HG02588 (cell line): ENCODE measurements around the gene GGPS1.
"Not testable (repeated sequence)": the region's sequence is repeated elsewhere in the genome, so short reads cannot be mapped to it uniquely, and the experiment has no call there.

Experiments used
- ATAC-seq: cut with Tn5 transposase; IDR thresholded peaks from one replicate; pipeline ENCODE4 v1.9.1; 2021; ENCODE audit warnings: mild to moderate bottlenecking, moderate library complexity; ENCODE audit not compliant: unreplicated experiment

Gene GGPS1

DNA sequence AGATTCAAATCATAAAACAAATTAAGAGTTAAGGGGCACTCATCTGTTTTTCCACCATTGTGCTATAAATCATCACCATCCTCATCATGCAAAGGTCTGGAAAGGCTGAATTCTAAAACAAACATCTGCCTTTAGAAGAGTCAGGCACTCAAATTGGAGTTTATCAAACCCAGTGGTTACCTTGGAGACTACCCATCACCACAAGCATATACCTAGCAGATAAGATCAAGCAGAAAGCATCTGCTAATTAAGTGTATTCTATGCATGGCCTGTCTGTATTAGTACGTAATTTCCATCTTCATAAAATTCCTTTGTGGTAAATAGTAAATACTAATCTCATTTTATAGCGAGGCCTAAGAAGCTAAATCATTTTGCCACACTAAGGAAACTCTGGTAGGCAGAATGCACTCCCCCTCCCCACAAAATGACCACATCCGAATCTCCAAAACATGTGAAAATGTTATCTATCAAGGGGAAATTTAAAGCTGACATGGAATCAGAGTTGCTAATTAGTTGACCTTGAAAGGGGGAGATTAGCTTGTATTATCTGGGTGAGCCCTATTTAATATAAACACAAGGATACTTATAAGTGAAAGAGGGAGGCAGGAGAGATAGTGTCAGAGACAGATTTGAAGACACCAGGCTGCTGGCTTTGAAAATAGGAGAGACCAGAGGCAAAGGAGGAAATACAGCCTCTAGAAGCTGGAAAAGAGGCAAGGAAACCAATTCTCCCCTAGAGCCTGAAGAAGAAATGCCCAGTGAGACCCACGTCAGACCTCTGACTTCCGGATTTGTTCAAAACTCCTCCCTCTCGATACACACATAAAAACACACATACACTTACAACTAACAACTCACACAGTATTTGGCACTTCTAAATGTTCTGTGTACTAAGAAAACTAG is 23.6 kb upstream of the GGPS1 start:
- ATAC-seq, result no peak

DNA sequence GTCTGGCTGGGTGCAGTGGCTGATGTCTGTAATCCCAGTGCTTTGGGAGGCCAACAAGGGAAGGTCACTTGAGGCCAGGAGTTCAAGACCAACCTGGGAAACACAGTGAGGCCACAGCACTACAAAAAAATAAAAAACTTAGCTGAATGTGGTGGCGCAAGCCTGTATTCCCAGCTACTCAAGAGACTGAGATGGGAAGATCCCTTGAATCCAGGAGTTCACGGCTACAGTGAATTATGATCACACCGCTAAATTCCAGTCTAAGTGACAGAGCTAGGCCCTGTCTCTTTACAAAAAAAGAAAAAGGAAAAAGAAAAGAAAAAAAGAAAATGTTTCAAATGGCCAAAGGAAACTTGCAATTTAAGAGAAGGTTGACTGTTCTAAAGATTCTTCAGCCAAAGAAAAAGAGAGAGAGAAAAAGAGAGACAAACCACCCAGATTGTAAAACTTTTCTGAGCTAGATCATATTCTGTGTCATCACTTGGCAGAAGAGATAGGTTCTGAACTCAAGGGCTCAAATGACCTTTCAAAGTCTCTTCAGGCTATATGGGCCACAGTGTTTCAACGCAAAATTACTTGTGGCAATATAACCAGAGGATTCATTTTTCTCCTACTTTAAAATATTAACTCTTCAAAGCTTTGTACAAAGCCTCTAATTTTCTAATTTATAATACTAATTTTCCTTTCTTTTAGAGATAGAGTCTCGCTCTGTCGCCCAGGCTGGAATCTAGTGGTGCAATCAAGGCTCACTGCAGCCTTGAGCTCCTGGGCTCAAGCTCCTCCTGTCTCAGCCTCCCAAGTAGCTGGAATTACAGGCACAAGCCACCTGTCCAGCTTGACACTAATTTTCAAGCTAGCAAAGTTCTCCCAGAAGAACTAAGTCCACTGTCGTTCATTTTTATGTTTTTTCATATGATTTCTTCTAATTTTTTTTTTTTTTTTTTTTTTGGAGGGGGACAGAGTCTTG is 20.9 kb upstream of the GGPS1 start:
- ATAC-seq, result no peak

DNA sequence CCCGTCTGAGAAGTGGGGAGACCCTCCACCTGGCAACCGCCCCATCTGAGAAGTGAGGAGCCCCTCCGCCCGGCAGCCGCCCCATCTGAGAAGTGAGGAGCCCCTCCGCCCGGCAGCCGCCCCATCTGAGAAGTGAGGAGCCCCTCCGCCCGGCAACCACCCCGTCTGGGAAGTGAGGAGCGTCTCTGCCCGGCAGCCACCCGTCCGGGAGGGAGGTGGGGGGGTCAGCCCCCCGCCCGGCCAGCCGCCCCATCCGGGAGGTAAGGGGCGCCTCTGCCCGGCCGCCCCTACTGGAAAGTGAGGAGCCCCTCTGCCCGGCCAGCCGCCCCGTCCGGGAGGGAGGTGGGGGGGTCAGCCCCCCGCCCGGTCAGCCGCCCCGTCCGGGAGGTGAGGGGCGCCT is 19.2 kb upstream of the GGPS1 start:
- not testable (repeated sequence) for ATAC-seq

DNA sequence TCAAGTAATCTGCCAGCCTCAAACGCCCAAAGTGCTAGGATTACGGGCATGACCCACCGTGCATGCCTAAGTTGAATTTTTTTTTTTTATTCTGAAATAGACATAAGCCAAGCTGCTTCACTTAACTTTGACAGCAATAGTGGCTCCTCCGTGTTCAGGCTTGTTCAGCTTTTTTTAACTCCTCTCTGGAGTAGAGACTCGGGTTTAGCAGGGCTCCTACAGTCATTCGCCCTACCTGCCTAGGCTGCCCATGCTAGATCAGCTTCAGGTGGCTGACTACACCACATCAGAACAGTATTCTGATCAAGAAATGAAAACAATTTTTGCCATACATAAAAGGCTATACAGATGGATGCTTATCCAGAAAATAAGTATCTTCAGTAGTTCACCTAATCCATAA is 15.1 kb upstream of the GGPS1 start:
- no peak for ATAC-seq

DNA sequence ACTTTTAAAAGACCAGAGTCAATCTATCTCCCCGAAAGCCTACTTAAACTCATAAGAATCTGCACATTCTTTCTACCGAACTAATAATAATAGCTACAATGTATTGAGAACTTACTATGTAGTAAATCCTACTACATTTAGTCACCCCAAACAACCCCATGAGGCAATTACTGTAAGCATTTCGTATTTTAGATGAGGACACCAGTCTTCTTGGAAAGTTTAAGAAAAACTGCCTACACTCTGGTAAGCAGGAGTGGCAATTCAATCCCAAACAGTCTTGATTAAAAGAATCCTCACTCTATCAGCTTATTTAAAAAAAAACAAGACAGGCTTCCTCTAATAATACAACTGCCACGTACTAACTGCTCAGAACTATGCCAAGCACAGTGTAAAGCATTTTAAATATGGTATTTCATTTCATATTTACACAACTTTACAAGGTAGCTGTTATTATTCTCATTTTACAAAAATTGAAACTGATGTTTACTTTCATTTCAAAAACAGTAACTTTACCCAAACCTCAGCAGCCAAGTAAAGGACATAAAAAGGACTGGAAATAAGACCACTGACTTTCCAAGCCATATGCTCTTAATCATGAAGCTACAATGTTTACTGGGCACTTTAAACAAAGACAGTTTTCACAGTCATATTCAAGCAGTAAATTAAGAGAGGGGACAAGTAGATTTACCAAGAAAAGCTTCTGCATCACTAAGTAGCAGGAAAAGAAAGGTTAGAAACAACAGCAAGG is 14.3 kb upstream of the GGPS1 start:
- ATAC-seq, result no peak

DNA sequence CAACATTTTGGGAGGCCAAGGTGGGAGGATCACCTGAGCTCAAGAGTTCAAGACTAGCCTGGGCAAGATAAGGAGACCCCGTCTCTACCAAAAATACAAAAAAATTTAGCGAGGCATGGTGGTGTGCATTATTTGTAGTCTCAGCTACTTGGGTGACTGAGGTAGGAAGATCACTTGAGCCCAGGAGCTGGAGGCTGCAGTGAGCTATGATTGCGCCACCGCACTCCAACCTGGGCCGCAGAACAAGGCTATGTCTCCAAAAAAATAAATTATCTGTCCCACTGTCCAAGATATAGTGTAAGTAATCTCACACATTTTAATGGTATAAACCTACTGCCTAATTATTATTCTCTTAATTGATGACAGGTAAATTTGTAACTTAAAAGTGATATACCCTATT is 13.2 kb upstream of the GGPS1 start:
- ATAC-seq, result no peak

DNA sequence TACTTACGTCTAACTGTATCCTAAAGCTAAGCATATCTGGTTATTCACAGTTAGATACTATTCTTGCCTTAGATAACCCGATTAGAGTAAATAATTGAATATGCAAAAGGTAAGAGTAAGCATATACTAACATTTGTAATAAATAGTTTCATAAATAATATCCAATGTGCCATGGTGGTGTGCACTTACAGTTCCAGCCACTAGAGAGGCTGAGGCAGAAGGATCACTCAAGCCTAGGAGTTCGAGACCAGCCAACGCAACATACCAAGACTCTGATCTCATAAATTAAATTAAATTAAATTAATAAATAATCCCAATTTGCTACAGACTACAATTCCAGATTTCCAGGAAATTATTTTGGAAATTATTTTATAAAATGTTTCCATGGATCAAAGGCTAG is 12.6 kb upstream of the GGPS1 start:
- no peak for ATAC-seq

DNA sequence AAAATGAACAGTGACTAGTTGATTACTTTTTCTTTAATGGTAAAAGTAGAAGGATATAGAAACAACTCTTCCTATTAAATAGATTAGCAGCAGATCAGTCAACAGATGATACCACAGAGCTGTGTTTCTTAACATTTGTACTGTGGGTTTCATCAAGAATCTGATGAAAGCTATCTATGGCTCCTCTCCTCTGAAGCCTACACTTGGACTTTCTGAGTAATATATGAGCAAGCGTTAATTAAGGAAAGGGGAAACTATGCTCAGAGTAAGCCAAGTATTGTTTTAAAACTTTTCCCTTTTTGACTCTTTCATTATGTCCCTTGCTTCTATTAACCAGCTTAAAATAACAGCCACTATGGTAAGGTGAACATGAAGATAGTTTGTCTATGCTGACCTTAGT is 11.2 kb upstream of the GGPS1 start:
- no peak for ATAC-seq

DNA sequence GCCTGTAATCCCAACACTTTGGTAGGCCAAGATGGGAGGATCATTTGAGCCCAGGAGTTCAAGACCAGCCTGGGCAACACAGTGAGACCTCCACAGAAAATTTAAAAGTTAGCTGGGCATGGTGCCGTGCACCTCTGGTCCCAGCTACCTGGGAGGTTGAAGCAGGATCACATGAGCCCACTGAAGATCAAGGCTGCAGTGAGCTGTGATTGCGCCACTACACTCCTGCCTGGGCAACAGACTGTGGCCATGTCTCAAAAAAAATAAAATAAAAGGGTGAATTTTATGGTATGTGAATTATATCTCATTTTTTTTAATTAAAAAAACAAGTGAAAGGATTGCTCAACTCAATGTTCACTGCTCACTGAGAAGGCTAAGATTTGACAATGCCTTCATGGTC is 9.1 kb upstream of the GGPS1 start:
- no peak for ATAC-seq

DNA sequence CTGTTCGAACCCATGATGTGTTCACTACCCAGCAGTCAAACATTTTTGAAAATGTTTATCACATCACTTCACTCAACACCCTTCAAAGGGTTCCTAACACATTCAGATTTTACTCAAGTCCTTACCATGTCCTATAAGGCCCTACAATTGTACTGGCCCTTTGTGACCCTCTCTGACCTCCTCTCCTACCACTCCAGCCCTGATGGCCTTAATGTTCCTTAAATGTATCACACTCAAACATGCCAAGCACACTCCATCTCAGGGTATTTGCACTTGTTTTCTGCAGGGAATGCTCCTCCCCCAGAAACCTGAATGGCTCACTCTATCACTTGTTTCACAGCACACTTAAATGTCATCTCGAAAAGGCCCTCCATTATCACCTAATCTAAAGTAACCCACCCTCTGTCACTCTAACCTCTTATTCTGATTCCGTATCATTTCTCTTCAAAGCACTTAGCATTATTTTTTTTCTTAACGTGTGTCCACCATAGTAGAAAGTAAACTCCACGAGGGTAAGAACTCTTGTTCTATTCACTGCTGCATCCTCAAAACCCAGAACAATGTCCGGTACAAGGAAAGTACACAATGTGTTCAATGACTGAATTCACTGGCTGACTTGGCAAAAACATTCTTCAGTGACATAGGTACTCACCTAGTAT is 7.7 kb upstream of the GGPS1 start:
- ATAC-seq, result no peak

DNA sequence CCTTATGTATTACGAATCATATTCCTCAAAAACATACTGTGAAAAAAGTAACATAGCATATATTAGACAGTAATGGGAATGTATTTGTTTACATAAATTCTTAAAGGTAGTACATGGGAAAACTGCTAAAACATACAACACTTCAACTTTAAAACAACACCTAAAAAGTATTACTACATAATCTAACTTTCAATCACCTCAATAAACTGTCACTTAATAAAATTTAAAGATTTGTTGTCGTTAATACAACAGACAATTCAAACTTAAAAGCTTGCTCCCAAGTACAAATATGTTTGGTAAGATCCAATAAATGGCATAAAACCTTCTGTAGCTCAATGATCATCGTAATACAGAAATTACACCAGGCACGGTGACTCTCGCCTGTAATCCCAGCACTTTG is 4.1 kb upstream of the GGPS1 start:
- ATAC-seq, result no peak

DNA sequence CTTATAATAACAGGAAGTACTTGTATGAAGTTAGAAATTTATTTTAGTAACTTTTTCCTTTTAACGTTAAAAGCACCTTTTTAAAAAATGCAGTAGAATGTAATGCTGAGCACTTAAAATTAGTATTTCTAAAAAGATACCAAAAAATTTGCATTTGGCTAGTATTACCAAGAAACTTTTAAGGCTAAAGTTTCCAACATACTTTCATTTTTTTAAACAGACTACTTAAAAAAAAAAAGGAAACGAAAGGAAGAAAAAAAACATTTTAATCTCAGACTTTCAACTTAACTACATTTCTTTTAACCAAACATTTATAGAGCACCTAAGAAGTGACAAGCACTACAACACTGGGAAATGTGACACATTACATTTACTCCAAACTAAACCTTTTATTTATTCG is 3.2 kb upstream of the GGPS1 start:
- ATAC-seq, result no peak

DNA sequence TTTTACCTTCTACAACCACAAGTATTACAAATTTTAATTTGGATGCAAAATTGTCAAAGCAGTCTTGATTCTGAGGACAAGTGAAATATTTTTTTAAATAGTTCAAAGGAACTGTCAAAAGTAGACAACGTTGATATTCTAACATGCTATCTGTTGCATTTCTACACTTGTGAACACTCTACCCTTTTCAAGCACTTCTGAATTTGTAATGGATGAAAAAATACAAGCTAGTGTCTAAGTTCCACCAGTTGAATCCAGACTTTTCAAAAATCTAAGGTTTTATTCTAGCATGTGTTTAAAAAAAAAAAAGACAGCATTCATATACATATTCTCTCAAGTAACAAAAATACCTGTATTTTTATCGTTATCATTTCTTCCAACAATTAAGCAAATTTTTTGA is 2.5 kb upstream of the GGPS1 start:
- no peak for ATAC-seq

DNA sequence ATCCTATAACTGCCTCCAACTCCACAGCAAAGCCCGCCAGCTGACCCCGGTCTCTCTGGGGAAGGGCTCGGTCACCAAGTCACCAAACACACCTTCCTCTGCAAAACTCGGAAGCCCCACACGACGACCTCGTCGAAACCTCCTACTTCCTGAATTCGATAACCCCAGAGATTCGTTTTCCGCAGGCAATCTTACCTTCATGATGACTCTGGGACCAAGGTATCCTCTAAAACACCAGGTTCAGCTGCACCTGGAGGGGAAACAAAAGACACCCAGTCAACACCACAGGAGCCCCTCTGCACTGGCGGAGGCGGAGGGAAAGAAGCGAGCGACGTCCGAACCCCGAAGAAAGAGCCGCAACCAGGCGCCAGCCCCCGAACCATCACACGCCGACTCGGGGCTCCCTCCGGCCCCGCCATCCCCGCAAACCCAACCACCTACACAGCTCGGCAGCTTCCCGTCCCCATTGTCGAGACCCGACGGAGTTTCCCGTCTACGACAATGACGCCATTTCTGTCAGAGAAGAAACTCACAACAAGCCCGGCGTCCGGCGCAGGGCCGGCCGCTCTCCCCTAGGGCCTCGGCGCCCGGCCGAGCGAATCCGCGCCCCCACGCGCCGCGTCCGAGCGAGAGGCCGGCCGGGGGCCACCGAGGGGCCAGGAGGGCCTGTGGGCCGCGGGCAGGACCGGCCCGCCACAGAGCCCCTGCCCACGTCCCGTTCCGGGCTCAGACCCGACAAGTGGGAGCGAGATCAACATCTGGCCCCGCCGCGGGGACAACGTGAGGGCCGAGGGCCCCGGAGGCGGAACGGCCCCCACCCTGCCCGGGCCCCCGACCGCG is 1.4 kb upstream of the GGPS1 start:
- ATAC-seq, result no peak

DNA sequence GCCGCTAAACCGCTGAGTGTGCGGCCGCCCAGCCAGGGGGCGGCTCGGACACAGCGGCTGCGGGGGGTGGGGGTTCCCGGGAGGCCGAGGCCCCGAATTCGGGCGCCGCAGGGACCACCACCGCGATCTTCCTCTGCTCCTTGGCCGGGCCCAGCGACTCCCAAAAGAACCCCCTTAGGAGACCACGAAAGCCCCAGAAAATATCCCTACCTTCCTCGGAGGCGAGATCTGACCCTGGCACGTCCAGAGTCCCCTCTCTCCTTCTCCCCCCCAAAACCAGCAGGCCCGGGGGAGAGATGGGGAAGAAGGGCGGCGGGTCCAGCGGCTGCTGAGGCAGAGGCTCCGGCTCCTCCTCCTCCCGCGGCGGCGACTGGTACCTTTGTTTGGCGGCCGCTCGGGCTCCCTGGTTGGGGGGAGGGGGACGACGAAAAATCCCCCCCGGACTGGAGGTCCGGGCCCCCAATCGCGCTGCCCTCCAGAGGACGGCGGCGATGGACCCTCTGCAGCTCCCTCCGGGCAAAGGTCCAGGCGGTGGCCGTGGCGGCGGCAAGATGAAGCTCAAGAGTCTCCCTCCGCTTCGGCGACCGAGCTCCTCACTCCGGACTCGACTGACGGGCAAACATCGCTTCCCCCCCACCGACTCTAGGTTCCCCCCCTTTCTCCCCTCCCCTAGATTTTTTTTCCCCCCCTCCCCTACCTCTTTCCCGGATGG is 655 bp upstream of the GGPS1 start, which contains the start of gene ARID4B:
ARID4B (minus strand) TSS at position 621 of the 712 bp plus-strand sequence. CDS start 1,260 bp downstream, outside the sequence.
- ATAC-seq, result peak; percentile 4

DNA sequence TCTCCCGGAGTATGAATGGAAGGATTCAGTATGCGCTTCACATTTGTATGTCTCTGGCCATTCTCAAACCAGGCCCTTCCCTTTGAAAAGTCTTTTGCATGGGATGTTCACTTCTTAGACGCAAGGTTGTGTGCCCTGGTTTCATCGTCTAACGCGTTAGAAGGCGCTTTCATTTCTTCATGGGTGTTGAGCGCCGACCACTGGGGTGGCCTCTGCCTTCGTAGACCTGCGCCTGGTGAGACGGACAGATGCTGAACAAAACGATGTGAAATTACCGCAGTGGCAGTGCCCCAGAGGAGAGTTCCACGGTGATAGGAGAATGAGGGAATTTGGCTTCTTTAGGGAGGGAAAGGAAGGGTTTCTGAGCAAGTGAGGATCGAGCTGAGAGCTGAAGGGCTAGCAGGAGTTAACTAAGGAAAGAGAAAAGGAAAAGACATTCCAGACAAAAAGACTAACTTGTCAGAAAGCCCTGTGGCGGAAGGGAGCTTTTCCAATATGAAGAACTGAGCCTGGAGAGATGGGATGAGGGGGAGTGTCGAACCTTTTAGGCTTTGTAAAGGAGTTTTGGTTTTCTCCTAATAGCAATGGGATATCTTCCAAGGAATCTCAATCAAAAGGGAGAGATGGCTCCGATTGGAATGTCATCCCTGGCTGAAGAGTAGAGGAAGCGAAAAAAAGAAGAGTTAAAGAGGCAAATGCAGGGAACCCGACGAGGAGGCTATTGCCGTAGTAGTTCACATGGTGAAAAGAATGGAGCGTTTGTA is 951 bp downstream of the GGPS1 start:
- peak; percentile 19 for ATAC-seq

DNA sequence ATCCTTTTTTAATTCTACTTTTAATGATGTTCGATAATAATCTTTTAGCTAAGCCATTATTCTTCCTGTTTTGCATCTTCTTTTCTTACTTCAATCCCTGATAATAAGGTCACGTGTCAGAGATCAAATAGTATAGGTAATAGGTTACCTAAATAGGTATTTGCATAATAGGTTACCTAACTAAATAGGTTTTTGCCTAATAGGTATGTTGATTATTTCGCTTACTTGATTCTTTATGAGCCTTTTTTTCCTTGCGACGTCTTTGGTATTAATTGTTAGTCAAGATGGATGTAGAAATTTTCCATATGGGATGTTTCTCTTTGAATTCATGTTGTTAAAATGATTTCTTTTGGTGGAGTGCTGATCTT is 2.5 kb downstream of the GGPS1 start:
- ATAC-seq, result no peak

DNA sequence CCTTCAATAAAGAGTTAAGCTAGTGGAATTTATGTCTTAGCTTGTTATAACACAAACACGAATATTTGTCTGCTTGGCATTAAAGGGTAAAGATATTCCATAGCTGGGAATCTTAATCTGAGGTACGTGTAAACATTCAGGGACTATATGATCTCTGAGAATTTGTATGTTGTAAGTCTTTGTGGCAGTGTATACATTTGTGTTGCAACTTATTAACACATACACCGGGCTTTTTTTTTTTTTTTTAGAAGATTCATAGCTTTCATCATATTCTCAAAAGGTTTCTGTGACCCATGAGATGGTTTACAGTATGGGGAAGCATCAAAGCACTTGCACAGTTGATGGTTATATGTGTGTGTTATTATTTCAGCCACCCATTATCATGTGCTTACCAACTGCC is 3.0 kb downstream of the GGPS1 start:
- no peak for ATAC-seq
